ENCODE data around the gene TNFSF8.

GRCh38 chr9:114928136-114928535, 2.3 kb downstream of the TNFSF8 start:
- TF ChIP-seq CTCF (IDR thresholded peaks at IDR 0.05): no peak
- no peak for TF ChIP-seq POLR2A (IDR thresholded peaks at IDR 0.05)

Measured in heart left ventricle (tissue), 13 donors.